HG03520 (cell line): Measurements from ENCODE around the gene SLC12A7.
"Not testable (repeated sequence)": the region's sequence is repeated elsewhere in the genome, so short reads cannot be mapped to it uniquely, and the experiment has no call there.

Experiments
- ATAC-seq: cut with Tn5 transposase; IDR thresholded peaks from one replicate; pipeline ENCODE4 v1.9.1; 2021; ENCODE audit warnings: mild to moderate bottlenecking, moderate library complexity; ENCODE audit not compliant: unreplicated experiment

Gene SLC12A7

DNA sequence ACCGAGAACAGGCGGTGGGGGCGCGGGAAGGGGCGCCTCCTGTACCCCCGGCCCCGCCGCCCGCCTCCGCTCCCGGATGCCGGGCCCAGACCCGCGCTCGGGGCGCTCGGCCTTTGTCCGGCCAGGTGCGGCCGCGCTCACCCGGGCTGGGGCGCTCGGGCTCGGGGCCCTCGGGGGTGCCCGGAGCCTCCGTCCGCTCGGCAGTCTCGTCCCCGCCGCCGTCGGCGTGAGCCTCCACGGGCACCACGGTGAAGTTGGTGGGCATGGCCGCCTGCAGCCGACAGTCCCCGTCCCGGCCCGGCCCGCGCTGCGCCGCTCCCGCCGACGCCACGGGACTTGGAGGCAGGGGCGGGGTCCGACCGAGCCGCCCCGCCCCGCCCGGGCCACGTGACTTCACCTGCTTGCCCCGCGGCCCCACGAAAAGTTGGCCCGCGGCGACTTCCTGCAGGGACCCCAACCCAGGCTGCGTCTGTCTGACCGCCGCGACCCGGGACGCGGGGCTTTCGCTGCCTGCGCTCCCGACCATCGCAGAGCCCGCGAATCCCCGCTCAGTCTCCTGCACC is at the start of gene SLC12A7:
Gene SLC12A7 (minus strand): TSS at position 337 of the 563 bp plus-strand sequence. CDS start 72 bp downstream, at position 265.
- no peak for ATAC-seq

DNA sequence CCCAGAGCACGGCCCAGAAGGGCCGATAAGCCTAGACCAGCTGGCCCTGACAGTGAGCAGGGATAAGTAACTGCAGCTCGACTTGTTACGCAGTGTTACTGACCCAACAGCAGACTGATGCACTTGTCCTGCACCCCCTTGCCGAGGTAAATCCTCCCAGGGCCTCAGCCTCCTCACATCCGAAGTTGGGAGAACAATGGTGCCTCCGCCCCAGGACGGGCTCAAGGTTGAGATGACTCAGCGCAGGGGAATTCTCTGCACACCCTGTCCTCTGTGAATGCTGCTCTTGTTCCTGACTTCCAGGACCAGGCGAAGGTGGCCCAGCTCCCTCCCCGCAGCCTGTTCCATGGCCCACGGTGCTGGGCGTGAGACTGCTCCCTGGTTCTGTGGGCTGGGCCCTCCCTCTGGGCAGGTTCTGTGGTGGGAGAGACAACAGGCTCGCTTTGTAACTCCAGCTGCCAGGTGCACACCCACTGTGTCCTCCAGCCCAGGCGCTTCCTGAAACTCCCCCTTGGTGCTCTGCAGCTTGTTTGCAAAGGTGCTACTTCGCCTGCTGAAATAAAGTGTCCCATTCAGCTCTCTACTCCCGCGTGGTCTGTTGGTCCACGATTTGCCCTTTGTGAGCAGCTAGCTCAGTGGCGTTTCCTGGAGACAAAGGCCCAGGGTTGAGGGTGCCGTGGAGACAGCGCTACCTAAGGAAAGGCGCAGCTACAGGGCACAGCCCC is 49.4 kb upstream of the SLC12A7 start:
- ATAC-seq = no peak

DNA sequence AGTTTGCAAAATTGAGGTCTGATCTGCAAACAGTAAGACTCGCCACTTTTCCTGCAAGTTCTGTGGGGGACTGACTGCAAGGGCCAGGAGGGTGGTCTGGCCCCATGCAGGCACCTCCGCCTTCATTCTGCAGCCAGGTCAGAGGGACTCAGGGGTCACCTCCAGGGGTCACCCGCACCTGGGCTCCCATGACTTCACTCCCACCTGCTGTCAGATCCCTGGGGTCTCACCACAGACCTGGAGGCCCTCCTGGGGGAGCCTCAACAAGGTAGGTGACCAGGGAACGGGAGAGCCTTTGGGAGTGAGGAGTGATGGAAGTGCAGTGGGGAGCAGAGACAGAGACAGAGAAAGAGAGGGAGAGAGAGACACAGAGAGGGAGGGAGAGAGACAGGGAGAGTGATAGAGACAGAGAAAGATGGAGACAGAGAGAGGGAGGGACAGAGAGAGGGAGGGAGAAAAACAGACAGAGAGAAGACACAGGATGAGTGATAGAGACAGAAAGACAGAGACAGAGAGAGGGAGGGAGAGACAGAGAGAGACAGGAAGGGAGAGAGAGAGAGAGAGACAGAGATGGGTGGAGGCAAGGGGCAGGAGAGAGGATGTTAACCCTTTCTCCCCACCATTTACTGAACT is 48.0 kb upstream of the SLC12A7 start:
- no peak for ATAC-seq

DNA sequence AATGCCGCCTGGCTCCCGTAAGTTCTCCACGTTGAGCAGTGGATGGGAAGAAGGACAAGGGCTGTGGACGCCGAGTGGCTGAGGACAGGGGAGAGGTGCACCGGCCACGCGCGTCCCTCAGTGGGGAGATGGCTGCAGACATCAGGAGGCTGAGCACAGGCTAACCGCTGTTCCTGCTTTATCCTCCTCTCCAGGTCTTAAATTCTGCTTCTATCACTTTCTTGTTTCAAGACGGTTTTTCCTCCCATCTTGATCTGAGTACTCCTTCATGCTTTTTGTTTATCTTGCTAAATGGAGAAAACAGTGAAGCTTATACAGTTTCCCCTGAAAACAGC is 47.4 kb upstream of the SLC12A7 start:
- ATAC-seq = no peak

DNA sequence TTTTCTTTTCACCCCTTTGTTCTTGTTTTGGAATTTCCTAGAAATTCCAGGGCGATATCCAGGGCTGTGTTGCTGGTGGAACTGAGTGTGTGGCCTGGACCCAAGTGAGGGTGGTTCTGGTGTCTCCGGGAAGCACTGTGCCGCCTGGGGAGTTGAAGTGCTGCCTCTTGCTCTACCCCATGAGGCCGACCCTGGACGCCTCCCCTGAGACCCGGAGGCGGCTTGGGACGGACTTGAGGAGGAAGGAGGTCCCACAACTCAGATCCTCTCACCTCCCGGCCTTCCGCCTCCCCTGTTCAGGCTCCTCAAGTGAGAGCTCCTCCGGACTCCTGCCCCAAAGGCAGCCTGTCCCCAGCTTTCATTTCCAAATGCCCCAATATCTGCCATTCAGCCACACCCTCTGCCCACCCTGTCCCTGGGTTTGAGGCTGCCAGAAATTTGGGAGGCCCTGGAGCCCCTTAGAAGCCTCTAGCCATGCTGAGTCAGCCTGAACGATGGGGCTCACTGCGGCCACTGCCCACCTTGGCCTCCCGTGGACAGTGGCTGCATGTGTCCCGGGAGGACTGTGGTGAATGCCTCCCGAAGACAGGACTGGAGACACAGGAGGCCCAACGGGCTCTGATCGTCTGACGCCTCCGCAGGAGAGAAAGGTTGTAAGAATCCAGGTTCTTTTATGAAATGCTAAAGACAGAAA is 46.9 kb upstream of the SLC12A7 start:
- ATAC-seq = no peak

DNA sequence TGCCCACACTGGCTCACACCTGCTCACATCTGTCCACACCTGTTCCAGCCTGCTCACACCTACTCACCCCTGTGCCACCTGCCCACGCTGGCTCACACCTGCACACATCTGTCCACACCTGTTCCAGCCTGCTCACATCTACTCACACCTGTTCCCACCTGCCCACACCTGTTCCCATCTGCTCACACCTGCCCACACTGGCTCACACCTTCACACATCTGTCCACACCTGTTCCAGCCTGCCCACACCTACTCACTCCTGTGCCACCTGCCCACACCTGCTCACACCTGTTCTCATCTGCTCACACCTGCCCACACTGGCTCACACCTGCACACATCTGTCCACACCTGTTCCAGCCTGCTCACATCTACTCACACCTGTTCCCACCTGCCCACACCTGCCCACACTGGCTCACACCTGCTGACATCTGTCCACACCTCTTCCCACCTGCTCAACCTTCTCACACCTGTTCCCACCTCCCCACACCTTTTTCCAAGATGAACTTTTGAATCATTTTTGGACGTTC is 45.7 kb upstream of the SLC12A7 start:
- not testable (repeated sequence) for ATAC-seq

DNA sequence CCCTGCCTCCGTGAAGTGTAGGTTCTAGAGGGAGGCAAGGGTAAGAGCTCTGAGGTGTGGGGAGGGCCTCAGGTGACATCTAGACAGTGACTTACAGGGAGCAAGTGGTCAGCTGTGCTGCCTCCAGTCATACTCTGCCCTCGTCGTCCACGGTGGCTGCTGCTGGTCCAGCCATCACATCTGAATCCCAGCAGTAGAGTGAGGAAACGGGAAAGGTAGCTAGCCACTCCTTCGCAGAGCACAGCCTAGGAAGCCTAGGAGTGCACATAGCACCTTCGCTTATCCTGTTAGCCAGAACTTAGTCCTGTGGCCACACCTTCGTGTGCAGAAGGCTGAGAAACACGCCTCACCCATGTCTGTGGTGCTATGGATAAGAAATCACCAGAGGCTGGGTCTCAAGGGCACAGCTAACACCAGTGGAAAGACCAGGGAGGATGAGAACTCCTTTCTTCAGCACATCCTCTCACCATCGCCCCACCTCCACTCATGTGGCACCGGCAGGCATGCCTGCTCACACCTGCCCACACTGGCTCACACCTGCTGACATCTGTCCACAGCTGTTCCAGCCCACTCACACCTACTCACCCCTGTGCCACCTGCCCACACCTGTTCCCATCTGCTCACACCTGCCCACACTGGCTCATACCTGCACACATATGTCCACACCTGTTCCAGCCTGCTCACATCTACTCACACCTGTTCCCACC is 45.0 kb upstream of the SLC12A7 start:
- ATAC-seq = no peak

DNA sequence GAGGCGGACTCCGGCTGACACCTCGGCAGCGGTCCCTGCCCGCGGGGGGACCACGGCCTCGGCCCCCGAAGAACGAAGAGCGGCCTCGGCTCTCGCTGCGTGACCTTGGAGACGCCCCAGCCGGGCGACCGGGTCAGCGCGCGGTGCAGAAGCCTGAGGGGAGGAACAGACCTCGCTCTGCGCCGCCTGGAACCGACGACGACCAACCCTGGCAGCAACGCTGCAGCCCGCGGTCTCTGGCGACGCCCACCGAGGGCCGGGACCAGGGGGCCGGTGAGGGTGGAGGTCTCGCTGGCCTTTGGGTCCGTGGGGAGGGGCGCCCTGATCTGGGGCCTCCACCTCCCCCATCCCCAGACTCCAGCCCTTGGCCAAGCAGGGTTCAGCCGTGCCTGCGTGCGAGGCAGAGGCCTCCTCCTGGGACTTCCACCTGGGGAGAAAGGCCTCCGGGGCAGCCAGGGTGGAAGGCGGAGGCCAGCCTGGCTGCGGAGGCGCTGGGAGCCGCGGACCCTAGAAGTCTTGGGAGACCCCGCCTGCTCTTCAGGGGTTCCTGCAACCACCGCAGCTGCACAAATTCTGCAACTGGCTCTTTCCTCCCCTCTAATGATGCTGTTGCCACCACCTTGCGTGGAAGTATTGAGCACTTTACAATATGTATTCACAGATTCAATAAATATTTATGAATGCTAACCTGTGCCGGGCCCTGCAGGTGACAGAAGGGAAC is 44.3 kb upstream of the SLC12A7 start:
- no peak for ATAC-seq

DNA sequence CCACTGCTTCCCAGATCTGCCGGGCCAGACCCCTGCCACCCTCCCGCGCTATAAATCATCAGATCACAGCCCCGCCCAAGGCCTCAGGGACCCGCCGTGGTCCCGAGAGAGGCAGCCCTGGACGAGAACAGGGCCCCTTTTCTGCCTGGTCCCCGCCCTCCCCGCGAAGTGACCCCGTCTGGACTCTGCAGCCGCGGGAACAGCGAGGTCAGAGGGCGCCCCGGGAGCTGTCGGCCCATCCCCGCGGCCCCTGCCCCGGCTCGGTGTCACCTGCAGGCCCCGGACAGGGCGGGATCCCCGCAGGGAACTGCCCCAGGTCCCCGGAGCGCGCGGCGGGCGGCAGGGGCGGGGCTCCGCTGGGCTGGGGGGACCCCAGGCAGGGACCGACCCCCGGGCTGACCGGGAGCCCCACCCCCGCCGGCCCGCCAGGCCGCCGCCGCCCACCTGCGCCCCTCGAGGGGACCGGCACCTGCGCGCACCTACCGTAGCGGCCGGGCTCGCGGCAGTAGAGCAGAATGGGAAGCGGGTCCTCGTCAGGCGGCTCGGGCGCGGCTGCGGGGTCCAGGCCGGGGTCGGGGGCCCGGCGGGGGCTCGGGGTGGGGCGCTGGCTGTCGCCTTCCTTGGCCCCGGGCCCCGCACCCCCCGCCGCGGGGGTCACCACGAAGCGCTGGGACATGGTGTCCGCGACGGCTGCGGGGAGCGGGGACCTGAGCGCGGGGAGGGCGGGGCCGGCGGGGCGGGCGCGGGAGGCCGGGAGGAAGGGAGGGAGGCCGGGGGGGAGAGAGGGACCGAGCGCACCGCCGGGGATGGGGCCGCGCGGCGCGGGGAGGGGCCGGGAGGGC is 43.5 kb upstream of the SLC12A7 start:
- no peak for ATAC-seq

DNA sequence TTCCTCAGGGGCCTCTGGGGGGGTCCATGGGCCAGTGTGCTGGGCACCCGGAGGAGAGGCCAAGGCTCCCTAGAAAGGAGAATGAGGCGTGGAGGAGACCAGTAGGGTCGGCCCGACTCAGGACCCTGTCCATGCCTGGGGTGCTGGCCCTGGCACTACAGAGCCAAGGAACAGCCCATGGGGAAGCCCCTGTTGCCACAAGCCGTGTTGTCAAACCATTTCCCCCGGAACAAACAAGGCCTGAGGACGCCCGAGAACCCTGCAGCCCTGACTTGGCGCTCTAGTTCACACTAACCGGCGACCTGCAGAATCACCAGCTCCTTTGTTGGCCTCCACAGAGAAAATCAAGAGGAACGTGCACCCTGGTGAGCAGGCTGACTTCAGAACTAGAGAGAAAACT is 41.6 kb upstream of the SLC12A7 start:
- ATAC-seq = no peak

DNA sequence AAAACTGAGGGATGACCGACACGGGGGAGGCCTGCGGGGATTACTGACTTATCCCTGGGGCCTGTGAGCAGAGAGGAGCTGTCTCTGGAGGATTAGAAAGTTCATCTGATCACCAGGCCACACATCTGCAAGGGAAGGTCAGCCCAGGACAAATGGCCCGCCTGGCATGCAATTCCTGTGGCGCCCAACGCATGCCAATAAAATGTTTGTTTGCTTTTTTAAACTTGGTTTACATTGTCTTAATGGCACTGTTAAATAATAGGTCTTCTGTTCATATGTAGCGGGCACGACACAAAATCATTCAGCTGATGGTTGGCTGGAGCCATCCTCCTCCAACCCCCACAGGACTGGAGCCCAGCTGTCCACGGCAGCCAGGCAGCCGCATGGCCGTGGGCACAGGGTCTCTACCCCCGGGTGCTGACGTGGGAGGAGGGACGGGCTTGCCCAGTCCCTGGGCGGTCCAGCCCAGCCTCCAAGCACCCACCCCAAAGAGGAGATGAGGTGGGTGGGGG is 41.0 kb upstream of the SLC12A7 start:
- no peak for ATAC-seq

DNA sequence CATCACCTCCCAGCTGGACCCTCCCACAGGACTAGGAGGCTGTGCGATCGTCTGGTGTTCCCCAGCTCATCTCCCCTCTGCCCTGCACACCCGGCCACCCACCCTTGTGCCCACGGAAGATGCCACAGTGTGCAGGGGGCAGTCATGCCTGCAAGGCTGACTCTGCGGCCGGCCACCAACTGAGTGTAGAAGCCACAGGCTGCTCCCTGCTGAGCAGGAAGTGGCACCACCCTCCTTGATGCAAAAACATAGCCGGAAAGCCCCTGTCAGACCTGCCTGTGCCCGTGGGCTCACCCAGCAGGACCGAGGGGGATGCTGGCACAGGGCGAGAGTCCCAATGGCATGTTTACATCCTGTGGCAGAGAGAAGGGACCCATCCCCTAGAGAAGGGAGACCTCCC is 40.3 kb upstream of the SLC12A7 start:
- ATAC-seq = no peak

DNA sequence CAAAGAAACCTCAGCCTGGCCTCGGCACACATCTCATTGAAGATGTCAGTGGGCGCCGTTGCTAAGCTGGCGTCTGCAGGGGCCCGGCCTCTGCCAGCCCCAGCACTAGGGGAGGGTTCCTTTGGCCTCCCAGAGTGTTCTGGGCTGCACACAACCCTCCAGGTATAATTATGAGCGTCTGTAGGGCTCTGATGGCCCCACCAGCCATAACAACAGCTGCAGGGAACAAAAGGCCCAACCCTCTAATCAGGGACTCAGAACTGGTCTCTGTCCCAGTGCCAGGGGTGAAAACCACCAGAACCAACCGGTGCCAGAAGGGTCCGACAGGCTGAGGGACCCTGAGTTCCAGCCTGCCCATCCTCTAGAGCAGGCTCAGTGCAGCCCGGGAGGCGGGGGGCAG is 39.5 kb upstream of the SLC12A7 start:
- no peak for ATAC-seq

DNA sequence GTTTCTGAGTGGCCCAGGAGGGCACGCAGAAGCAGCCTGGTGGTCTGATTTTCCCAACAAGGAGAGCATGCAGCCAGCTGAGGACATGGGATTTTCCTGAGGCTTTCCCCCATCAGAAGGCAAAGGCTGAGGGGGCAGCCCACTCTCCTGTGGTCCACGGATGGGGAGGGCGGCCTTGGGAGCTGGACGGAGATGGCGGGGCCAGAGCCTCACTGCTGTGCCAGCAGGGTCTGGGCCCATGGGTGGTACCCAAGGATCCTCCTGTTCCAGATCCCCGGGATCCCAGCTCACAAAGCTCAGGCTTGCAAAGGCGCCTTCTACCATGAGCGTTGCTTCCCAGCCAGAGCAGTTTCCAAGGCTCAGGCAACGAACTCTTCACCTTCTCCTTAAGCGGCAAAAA is 39.0 kb upstream of the SLC12A7 start:
- ATAC-seq = no peak

DNA sequence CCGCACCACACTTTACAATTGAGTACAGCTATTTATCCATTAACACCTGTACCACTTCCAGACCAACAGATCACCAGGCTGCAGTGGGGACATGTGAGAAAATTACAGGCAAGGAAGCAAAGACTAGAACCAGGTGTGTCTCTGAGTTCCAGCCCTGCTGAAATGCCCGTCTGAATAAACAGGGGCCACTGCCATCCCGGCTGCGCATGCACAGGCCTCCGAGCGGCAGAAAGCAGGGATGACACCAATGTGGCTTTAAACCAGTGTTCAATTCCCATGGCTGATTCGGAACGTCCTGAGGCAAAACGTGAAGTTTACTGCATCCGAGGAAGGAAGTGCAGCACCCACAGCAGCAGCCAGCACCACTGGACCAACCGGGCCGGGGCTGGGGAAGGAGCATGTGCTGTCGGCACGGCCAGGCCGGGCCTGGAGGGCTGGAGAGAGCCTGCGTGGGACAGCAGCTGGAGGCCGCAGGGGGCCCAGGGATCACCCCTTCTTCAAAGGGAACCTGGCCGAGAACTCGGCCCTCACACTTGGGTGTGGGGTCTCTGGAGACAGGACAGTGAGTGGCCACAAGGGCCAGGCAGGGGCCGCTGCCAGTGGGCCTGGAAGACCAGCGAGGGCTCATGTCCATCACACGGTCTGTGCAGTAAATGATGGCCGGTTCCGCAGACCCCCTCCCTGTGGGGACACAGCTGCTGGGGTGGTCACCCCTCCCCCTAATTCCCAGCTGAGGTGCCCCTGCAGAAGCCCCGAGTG is 33.0 kb upstream of the SLC12A7 start:
- no peak for ATAC-seq

DNA sequence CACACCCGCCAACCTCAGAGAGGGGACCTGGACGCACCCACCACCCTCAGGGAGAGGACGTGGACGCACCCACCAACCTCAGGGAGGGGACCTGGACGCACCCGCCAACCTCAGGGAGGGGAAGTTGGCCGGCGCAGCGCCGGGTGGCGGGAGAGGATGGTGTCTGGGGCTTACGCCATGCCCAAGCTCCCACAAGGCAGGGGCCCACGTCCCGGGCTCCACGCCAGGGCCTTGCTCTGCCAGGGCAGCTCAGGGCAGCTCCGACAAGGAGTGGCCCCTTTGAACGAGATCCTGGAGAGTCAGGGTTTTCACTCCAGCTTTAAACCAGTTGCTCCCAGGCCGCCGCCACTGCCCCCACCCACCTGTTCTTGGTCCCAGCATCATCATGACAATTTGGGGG is 32.2 kb upstream of the SLC12A7 start:
- no peak for ATAC-seq

DNA sequence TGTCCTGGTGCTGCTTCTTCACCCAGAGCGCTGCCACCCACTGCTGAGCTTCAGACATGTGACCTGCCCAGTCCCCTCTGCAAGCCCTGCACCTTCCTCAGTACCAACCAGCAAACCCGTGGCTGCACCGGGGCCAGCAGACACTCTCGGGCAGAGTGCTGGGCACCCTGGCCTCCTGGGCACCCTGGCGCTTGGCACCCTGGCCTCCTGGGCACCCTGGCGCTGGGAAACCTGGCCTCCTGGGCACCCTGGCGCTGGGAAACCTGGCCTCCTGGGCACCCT is 31.7 kb upstream of the SLC12A7 start:
- ATAC-seq = no peak

DNA sequence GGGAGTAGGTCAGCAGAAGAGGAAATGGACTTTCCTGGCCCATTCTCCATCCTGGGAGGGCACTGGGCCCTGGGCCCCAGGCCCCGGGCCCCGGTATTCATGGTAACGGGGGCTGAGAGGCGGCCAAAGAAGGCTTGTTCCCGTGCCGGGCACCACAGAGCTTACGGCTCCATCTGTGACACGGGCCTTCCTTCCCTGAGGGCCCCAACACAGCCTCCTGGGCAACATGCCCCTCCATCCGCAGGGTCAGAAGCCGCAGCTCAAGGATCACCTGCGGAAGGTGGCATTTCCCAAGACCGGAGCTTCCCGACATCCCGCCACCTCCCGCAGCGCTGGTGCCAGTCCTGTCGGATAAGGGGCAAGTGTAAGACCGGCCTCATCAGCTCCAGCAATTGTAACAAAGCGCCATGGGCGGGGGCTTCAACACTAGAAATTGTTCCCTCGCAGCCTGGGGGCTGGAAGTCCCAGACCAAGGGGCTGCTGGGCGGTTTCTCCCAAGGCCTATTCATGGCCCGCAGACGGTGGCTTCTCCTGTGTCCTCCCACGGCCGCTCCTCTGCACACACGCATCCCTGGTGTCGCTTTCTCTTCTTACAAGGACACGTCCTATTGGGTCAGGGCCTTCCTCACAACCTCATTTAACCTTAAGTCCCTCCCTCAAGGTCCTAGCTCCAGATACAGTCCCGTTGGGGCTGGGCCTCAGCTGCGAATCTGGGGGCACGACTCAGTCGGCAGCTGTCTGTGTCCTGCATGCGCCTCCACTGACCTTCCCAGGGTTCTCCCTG is 31.2 kb upstream of the SLC12A7 start:
- no peak for ATAC-seq
